NCI-H82 treated with DMSO at 0.1 percent for 48 hours (cell line): Measurements from ENCODE around the gene MPP3.
"Not testable (repeated sequence)": the region's sequence is repeated elsewhere in the genome, so short reads cannot be mapped to it uniquely, and the experiment has no call there.

Source experiments
- DNase-seq: peaks from one replicate; lab custom pipeline; 2025; ENCODE audit not compliant: unreplicated experiment; lab: John Stamatoyannopoulos, UW

MPP3 gene

GRCh38 chr17:43809121-43809520 is 23.8 kb downstream of the MPP3 start:
- DNase-seq, result no peak

GRCh38 chr17:43808076-43808475 is 24.9 kb downstream of the MPP3 start:
- no peak for DNase-seq

- no peak for DNase-seq
Observed at GRCh38 chr17:43805117-43805516, 27.8 kb downstream of the MPP3 start.

GRCh38 chr17:43803758-43804157 is 29.2 kb downstream of the MPP3 start:
- no peak for DNase-seq

GRCh38 chr17:43801844-43802243 is 31.1 kb downstream of the MPP3 start:
- DNase-seq, result no peak

- DNase-seq, result no peak
Observed at GRCh38 chr17:43800736-43801135, 32.2 kb downstream of the MPP3 start.

- DNase-seq, result no peak
Observed at GRCh38 chr17:43799047-43799446, 33.9 kb downstream of the MPP3 start.

- not testable (repeated sequence) for DNase-seq
Observed at GRCh38 chr17:43798024-43798423, 34.9 kb downstream of the MPP3 start.

GRCh38 chr17:43792668-43793067 is 40.3 kb downstream of the MPP3 start:
- DNase-seq, result not testable (repeated sequence)

GRCh38 chr17:43791589-43791988 is 41.4 kb downstream of the MPP3 start:
- DNase-seq, result peak; percentile 96

GRCh38 chr17:43790311-43790940 is 42.5 kb downstream of the MPP3 start:
- DNase-seq, result no peak

GRCh38 chr17:43789482-43789881 is 43.5 kb downstream of the MPP3 start:
- DNase-seq, result no peak

- no peak for DNase-seq
Observed at GRCh38 chr17:43788540-43788939, 44.4 kb downstream of the MPP3 start.

GRCh38 chr17:43787728-43788127 is 45.2 kb downstream of the MPP3 start:
- DNase-seq, result no peak

GRCh38 chr17:43784628-43785101 is 48.3 kb downstream of the MPP3 start:
- no peak for DNase-seq

- no peak for DNase-seq
Observed at GRCh38 chr17:43784068-43784467, 48.9 kb downstream of the MPP3 start.

GRCh38 chr17:43782913-43783680 is 49.8 kb downstream of the MPP3 start:
- no peak for DNase-seq

- no peak for DNase-seq
Observed at GRCh38 chr17:43780135-43780534, 52.8 kb downstream of the MPP3 start, which contains the start of gene CFAP97D1. Gene CFAP97D1 (plus strand): TSS chr17:43780435. CDS start chr17:43780463, 28 bp downstream.

- no peak for DNase-seq
Observed at GRCh38 chr17:43779145-43780125, 53.5 kb downstream of the MPP3 start.

- DNase-seq, result no peak
Observed at GRCh38 chr17:43778337-43779144, 54.4 kb downstream of the MPP3 start, which contains the start of gene DUSP3. Gene DUSP3 (minus strand): TSS chr17:43778977. CDS start chr17:43778924, 53 bp downstream.
